Naive B cell (primary cell): ENCODE data around the gene DSC1. TPM values are rescaled to one million over a fixed set of nuclear protein-coding genes. Genes with fewer than 3 reads are reported as not detected.
"Not testable (repeated sequence)": the region's sequence is repeated elsewhere in the genome, so short reads cannot be mapped to it uniquely, and the experiment has no call there.

Source experiments
- ATAC-seq, 2 donors: fragments of 150-1000 bp; cut with Tn5 transposase; 2 replicates each; pipeline ENCODE4 v1.10.0; 2021; ENCODE audit warnings: low read depth in 2 of 2, mild to moderate bottlenecking in 2 of 2, moderate library complexity in 2 of 2
- DNase-seq: peaks from one replicate; pipeline ENCODE4 v3.0.0; 2022
- H3K27ac Mint-ChIP-seq, 6 donors: one replicate each; pipeline ENCODE4 v1.8.0; 2020 to 2022; ENCODE audit warnings: mild to moderate bottlenecking in 6 of 6, mixed read lengths in 6 of 6, moderate library complexity in 5 of 6, inconsistent platforms in 2 of 6
- H3K27me3 Mint-ChIP-seq, 3 donors: one replicate each; pipeline ENCODE4 v1.8.0; 2021 to 2022; ENCODE audit warnings: mixed read lengths in 3 of 3, mild to moderate bottlenecking in 1 of 3
- H3K36me3 Mint-ChIP-seq, 2 donors: one replicate each; pipeline ENCODE4 v1.8.0; 2020 to 2022; ENCODE audit warnings: mixed read lengths in 2 of 2, inconsistent platforms in 1 of 2, mild to moderate bottlenecking in 1 of 2
- H3K4me1 Mint-ChIP-seq, 3 donors: one replicate each; pipeline ENCODE4 v1.8.0; 2020 to 2022; ENCODE audit warnings: mixed read lengths in 3 of 3, inconsistent platforms in 1 of 3, mild to moderate bottlenecking in 1 of 3, moderate library complexity in 1 of 3
- H3K4me3 Mint-ChIP-seq, 8 donors: one replicate each; pipeline ENCODE4 v1.8.0; 2020 to 2022; ENCODE audit warnings: mild to moderate bottlenecking in 8 of 8, mixed read lengths in 8 of 8, moderate library complexity in 8 of 8, inconsistent platforms in 2 of 8
- H3K9me3 Mint-ChIP-seq, 7 donors: one replicate each; pipeline ENCODE4 v1.8.0; 2020 to 2022; ENCODE audit warnings: mixed read lengths in 7 of 7, mild to moderate bottlenecking in 5 of 7, inconsistent platforms in 2 of 7, moderate library complexity in 1 of 7
- polyA plus RNA-seq, 6 donors: library from polyadenylated mRNA; unstranded; fragments of 300-500 nt; fragmentation: Illumina TruSeq; gene quantifications; one replicate each; pipeline ENCODE4 v1.2.3, GENCODE V29; 2021; ENCODE audit warnings: low read depth in 6 of 6

The DSC1 gene
- polyA plus RNA-seq, 6 donors from 2014 or later = not detected

DNA sequence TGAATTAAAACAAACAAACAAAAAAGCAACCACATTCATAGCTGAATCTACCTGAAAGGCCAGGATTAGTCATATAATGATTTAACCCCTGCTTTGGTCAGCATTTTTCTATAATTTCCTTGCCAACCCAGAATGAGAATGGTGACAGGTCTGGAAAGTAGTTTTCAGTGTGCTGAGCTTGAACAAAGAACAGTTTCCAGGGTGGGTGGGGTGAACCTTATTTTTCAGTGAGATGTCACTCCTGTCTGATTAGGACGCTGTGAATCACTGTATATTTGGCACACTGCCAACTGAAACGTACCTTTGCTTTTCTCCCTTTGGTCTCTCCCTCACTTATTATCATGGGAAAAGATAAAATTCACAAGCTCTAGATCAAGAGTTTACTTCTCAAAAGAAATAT lies 35.0 kb upstream of the DSC1 start:
- peaks cover 0 to 3% (median 0%) of the 10 kb centered on the region in 7 donors for H3K9me3 Mint-ChIP-seq
- no peak overlapping the region for H3K27ac Mint-ChIP-seq
- no peaks in the 10 kb centered on the region for H3K36me3 Mint-ChIP-seq
- no peak for DNase-seq
- no peaks in the 10 kb centered on the region for H3K27me3 Mint-ChIP-seq
- H3K4me1 Mint-ChIP-seq = no peaks in the 10 kb centered on the region
- H3K4me3 Mint-ChIP-seq = no peak overlapping the region
- ATAC-seq = no peak

DNA sequence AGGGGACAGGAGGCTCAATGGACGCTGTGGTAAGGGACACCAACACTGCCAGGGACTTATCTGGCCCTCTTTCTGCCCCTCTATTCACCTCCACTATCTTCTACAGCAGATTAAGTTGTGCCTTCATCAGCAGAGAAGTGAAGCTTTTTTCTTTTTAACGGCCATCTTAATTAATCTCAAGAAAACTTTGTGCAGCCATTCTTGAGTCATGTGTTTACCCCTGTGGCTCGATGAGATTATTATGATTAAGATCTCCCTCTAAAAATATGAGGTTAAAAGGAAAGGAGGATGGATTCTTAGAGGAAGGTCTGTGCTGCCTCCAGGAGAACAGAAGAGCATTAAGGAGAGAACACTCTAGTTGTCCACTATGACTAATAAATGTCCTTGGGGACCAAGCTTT lies 32.4 kb upstream of the DSC1 start:
- H3K36me3 Mint-ChIP-seq = no peaks in the 10 kb centered on the region
- no peak overlapping the region for H3K27ac Mint-ChIP-seq
- DNase-seq (no peak), ATAC-seq (no peak)
- H3K9me3 Mint-ChIP-seq = peaks cover 0 to 3% (median 0%) of the 10 kb centered on the region in 7 donors
- H3K27me3 Mint-ChIP-seq = no peaks in the 10 kb centered on the region
- no peaks in the 10 kb centered on the region for H3K4me1 Mint-ChIP-seq
- H3K4me3 Mint-ChIP-seq = no peak overlapping the region

DNA sequence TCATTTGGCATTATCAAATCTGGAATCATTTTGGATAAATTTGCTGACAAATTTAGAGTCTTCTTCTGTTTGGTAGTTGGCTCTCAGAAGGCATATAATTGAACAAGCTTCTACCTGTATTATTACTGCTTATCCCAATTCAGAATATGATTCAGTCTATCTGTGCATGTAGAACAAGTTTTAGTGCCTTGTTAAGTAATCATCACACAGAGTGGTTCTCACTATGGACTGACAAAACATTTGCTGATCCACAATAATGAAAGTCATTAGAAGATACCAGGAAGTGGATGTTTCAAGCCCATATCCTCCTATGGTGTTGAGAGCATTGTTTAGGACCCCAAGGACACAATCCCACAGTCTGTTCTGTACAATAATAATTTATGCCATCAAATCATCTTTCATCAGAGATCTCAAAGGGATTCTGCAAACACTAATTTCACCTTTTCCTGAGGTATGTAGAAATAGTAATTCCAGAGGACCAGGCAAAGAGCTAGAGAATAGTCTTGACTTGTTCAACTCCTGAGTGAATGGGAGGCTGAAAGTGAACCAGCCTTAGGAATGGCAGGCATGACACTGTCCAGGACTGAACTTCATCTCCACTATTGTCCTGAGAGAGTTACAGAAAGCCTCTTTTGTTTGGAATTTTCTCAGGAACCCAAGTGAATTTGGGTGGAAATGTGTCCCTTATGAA lies 29.6 kb upstream of the DSC1 start:
- H3K27me3 Mint-ChIP-seq = no peaks in the 10 kb centered on the region
- no peak overlapping the region for H3K27ac Mint-ChIP-seq
- ATAC-seq (no peak), DNase-seq (no peak)
- no peaks in the 10 kb centered on the region for H3K4me1 Mint-ChIP-seq
- H3K36me3 Mint-ChIP-seq = no peaks in the 10 kb centered on the region
- peaks cover 0 to 2% (median 0%) of the 10 kb centered on the region in 7 donors for H3K9me3 Mint-ChIP-seq
- H3K4me3 Mint-ChIP-seq = no peak overlapping the region

DNA sequence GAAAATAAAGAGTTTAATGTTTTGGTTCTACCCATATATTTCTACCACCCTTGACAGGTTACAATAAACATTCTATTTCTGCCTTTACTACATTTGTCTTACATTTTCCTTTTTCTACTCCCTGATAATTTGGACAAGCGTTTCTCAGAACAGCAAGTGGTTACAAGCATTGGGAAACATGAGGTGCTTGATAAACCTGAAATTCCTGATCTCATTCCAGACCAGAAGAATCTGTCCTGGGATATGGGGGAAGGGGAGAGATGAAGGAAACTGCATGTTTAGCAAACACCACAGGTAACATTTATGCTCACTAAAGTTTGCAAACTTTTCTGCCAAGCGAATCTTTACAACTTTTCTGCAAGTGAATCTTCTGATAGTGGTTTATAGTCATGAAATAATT lies 28.3 kb upstream of the DSC1 start:
- H3K4me1 Mint-ChIP-seq = no peaks in the 10 kb centered on the region
- no peaks in the 10 kb centered on the region for H3K36me3 Mint-ChIP-seq
- no peak for DNase-seq
- H3K27ac Mint-ChIP-seq = no peak overlapping the region
- no peaks in the 10 kb centered on the region for H3K27me3 Mint-ChIP-seq
- no peak for ATAC-seq
- peaks cover 0 to 5% (median 0%) of the 10 kb centered on the region in 7 donors for H3K9me3 Mint-ChIP-seq
- no peak overlapping the region for H3K4me3 Mint-ChIP-seq

DNA sequence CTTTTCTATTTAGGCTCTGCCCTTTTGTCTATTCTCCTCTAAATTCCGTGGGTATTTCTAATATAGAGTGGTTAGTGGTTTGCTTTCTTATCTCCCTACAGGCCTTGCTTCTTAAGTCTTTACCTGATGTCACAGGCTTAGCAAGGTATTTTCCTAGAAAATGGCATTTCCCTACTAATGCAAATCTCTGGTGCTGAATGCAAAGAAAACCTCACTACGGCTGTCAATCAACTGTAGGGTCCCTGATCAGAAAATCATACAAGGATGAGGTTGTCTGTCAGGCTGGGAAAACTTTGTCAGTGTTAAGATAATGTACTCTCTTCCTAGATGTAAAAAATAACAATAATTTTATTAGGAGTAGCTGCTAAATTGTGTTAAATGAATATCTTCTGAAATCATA lies 27.1 kb upstream of the DSC1 start:
- ATAC-seq (no peak), DNase-seq (no peak)
- no peaks in the 10 kb centered on the region for H3K4me1 Mint-ChIP-seq
- H3K27ac Mint-ChIP-seq = no peak overlapping the region
- no peaks in the 10 kb centered on the region for H3K27me3 Mint-ChIP-seq
- no peak overlapping the region for H3K4me3 Mint-ChIP-seq
- H3K9me3 Mint-ChIP-seq = peaks cover 0 to 8% (median 0%) of the 10 kb centered on the region in 7 donors
- no peaks in the 10 kb centered on the region for H3K36me3 Mint-ChIP-seq

DNA sequence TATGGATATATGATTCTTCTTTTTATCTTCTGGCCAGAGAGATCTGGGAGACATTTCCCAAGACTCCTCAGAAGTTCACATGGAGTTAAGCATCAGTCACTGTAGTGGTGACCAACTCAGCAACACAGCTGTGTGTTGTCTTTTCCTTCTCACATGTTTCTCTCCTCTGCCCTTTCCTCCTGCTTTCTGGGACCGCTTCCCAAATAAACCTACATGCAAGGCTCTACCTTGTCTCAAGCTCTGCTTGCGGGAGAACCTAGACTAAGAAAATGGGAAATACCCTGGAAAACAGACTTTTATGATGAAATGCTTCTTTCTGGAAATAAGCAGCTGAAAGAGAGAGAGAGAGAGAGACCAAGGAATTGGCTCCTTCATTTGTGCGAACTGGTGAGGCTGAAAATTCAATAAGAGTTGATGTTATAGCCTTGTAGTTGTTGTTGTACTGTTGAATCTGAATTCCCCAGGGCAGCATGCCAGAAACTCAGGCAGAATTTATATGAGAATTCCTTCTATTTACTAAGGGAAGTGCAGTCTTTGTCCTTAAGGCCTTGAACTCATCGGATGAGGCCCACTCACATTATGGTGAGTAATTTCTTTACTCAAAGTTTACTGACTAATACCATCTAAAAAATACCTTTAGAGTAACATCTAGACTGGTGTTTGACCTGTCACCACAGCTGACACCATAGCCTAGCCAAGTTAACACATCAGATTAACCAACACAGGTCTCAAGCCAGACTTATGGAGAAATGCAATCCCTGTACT lies 22.7 kb upstream of the DSC1 start:
- no peaks in the 10 kb centered on the region for H3K4me1 Mint-ChIP-seq
- no peaks in the 10 kb centered on the region for H3K27me3 Mint-ChIP-seq
- no peaks in the 10 kb centered on the region for H3K36me3 Mint-ChIP-seq
- DNase-seq (no peak), ATAC-seq (no peak)
- no peak overlapping the region for H3K4me3 Mint-ChIP-seq
- no peak overlapping the region for H3K27ac Mint-ChIP-seq
- H3K9me3 Mint-ChIP-seq = peaks cover 0 to 17% (median 2%) of the 10 kb centered on the region in 7 donors

DNA sequence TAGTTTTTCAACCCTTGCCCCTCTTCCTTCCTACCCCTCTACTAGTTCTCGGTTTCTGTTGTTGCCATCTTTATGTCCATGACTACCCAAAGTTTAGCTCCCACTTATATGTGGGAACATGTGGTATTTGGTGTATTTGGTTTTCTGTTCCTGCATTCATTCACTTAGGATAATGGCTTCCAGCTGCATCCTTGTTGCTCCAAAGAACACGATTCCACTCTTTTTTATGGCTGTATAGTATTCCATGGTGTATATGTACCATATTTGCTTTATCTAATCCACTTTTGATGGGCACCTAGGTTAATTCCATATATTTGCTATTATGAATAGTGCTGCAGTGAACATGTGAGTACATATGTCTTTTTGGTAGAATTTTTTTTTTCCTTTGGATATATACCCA lies 20.6 kb upstream of the DSC1 start:
- peaks cover 0 to 22% (median 3%) of the 10 kb centered on the region in 7 donors for H3K9me3 Mint-ChIP-seq
- H3K27ac Mint-ChIP-seq = no peak overlapping the region
- DNase-seq (no peak), ATAC-seq (no peak)
- H3K27me3 Mint-ChIP-seq = no peaks in the 10 kb centered on the region
- no peaks in the 10 kb centered on the region for H3K36me3 Mint-ChIP-seq
- no peak overlapping the region for H3K4me3 Mint-ChIP-seq
- no peaks in the 10 kb centered on the region for H3K4me1 Mint-ChIP-seq

DNA sequence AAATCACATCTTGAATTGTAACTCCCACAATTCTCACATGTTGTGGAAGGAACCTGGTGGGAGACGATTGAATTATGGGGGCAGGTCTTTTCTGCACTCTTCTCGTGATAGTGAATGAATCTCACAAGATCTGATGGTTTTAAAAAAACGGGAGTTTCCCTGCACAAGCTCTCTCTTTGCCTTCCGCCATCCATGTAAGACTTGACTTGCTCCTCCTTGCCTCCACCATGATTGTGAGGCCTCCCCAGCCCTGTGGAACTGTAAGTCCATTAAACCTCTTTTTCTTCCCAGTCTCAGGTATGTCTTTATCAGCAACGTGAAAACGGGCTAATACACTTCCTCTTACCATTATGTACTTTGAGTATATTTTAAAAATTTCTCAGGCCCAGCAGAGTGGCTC lies 14.7 kb upstream of the DSC1 start:
- H3K27ac Mint-ChIP-seq, H3K4me3 Mint-ChIP-seq, H3K36me3 Mint-ChIP-seq: not testable (repeated sequence)

DNA sequence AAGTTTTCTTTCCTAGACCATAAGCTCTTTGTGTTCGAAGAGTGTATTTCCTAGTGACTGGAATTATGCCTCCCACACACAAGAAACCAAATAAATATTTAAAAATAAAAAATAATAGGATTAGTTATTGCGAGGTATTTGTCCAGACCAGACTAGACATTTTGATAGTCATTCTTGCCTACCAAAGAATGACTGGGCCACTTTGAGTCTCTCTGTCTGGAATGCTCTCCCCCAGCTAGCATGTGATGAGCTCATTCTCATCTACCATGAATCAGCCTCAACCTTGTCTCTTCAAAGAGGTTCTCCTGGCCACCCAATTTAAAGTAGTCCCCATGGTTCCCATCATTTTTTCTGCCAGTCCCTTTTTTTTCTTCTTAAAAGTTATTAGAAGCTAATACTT lies 13.9 kb upstream of the DSC1 start:
- no peaks in the 10 kb centered on the region for H3K4me1 Mint-ChIP-seq
- no peak for ATAC-seq
- H3K36me3 Mint-ChIP-seq = no peaks in the 10 kb centered on the region
- no peaks in the 10 kb centered on the region for H3K27me3 Mint-ChIP-seq
- H3K4me3 Mint-ChIP-seq = no peak overlapping the region
- no peak for DNase-seq
- no peak overlapping the region for H3K27ac Mint-ChIP-seq
- H3K9me3 Mint-ChIP-seq = peaks cover 0 to 19% (median 4%) of the 10 kb centered on the region in 7 donors

More for the DNA sequence above, 14.7 kb upstream of the DSC1 start:
- not testable (repeated sequence) for H3K27me3 Mint-ChIP-seq, H3K4me1 Mint-ChIP-seq, ATAC-seq, DNase-seq
- peaks cover 0 to 24% (median 4%) of the 10 kb centered on the region in 7 donors for H3K9me3 Mint-ChIP-seq

DNA sequence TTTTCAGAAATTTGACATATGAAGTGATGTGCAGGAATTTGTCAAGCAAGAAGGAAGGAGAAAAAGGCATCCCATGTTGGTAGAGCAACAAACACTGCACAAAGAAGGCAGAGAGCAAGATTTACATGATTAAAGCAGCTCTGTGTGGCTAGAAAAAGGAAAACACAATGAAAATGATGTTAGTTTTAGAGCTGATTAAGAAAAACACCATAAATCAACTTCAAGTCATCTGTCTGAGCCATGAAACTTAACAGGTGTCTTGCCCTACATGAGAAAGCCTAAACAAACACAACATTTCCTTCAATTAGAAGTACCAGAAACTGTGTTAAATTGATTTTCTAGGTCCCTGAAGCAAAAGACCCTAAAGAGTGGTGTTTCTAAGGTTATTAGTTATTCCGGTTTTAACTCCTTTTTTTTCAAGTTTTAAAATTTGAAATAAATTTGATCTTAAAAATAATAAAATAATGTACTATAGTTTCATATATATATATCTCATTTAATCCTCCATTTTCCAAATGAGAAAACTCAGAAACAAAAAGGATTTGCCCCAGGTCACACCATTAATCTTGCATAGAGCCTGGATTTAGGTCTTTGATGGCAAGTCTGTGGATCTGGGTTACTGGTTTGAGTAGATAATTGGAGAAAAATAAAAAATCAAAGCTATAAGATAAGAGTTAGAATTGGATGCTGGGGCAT lies 8.6 kb upstream of the DSC1 start:
- H3K27me3 Mint-ChIP-seq = no peaks in the 10 kb centered on the region
- H3K4me3 Mint-ChIP-seq = no peak overlapping the region
- no peaks in the 10 kb centered on the region for H3K4me1 Mint-ChIP-seq
- DNase-seq (no peak), ATAC-seq (no peak)
- H3K27ac Mint-ChIP-seq = no peak overlapping the region
- peaks cover 0 to 8% (median 0%) of the 10 kb centered on the region in 7 donors for H3K9me3 Mint-ChIP-seq
- H3K36me3 Mint-ChIP-seq = no peaks in the 10 kb centered on the region

DNA sequence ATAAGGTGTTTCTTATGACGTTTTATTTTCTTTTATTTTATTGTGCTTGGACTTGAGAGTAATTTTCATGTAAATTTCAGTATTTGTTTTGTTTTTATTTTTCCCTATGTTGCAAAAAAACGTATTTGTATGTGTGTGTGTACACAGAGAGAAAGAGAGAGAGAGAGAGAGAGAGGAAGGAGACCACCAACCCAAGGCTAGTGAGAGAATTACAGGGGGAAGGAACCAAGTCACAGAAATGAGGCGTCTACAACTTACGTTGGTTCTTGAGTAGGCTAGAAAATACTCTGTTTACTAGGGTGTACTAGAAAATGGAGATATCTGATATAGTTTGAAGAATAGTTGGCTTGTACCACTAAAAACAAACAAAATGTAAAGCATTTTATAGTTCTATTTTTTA lies 7.7 kb upstream of the DSC1 start:
- no peaks in the 10 kb centered on the region for H3K36me3 Mint-ChIP-seq

DNA sequence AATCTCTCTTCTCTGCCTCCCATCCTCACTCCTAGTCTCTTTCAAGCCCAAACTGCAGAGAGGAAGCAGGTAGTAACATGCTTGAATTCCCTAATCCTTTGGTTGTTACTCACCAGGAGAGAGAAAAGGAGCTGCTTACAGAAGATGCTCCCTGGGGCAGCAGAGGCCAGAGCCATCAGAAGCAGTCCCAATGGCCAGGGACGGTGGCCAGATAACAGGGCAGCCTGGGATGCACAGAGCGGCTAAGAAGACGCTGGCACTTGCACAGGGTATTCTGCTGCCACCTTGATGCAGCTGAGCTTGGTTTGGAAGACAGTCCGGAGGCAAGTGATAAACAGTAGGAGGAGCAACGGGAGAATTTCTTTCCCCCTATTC lies 250 bp downstream of the DSC1 start:
- no peak overlapping the region for H3K4me3 Mint-ChIP-seq
- H3K9me3 Mint-ChIP-seq = peaks cover 0 to 1% (median 0%) of the 10 kb centered on the region in 7 donors
- H3K36me3 Mint-ChIP-seq = no peaks in the 10 kb centered on the region
- no peaks in the 10 kb centered on the region for H3K4me1 Mint-ChIP-seq
- no peak for DNase-seq
- H3K27ac Mint-ChIP-seq = no peak overlapping the region
- H3K27me3 Mint-ChIP-seq = no peaks in the 10 kb centered on the region
- ATAC-seq = no peak

More for the DNA sequence above, 7.7 kb upstream of the DSC1 start:
- H3K9me3 Mint-ChIP-seq = peaks cover 0 to 4% (median 0%) of the 10 kb centered on the region in 7 donors
- H3K4me3 Mint-ChIP-seq = no peak overlapping the region
- no peak for DNase-seq
- ATAC-seq = no peak
- no peak overlapping the region for H3K27ac Mint-ChIP-seq
- H3K27me3 Mint-ChIP-seq = no peaks in the 10 kb centered on the region
- no peaks in the 10 kb centered on the region for H3K4me1 Mint-ChIP-seq

DNA sequence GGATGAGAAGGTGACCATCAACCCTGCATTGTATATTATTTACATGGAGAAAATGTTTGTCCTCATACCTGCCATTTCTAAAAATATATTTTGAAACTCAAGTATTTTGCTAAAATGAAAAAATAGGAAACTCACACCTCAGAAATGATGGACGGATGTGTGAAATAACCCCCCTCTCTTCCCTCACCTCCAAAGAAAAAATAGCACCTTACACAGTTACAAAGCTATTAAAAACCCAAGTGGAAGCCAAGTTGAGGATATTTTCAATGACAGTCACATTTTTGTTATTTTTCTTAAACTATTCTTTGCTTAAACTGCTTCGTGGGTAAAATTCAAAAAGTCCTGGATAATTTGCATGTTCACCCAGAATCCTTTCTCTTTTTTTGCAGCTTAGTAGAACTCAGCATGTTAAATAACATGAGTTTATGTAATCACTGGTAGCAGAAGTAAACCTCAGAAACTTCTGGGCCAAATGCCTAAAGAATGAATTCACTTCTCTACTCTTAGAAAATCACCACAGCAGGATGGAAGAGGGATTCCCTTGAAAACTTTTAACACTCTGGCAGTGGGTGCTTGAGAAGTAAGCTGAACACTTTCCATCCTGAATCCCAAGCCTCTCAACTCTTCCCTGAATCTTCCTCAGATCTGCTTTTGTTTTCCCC lies 768 bp downstream of the DSC1 start:
- Mint-ChIP-seq H3K4me3 (no peak overlapping the region), H3K9me3 (peaks cover 0 to 2% (median 0%) of the 10 kb centered on the region in 7 donors), H3K4me1 (no peaks in the 10 kb centered on the region), H3K27me3 (no peaks in the 10 kb centered on the region), H3K27ac (no peak overlapping the region), H3K36me3 (no peaks in the 10 kb centered on the region)
- no peak for DNase-seq
- ATAC-seq = no peak
